Left renal pelvis (tissue), 4 donors: ENCODE data around the gene PSTPIP1. TPM values are rescaled to one million over a fixed set of nuclear protein-coding genes. Genes with fewer than 3 reads are reported as not detected.

Experiments used
- DNase-seq, 4 donors: peaks; one replicate each; pipeline ENCODE4 v3.0.0-alpha.2; 2013; ENCODE audit warnings: low read depth in 4 of 4, low spot score in 3 of 4
- polyA plus RNA-seq, 4 donors: library from polyadenylated mRNA; unstranded; fragments of 120-200 nt; gene quantifications; one replicate each; pipeline ENCODE4 v1.2.1, GENCODE V29; 2013; ENCODE audit not compliant: insufficient read length in 4 of 4

The PSTPIP1 gene
- polyA plus RNA-seq, 4 donors = 0.73 to 2.2 (median 1.3) TPM

DNA sequence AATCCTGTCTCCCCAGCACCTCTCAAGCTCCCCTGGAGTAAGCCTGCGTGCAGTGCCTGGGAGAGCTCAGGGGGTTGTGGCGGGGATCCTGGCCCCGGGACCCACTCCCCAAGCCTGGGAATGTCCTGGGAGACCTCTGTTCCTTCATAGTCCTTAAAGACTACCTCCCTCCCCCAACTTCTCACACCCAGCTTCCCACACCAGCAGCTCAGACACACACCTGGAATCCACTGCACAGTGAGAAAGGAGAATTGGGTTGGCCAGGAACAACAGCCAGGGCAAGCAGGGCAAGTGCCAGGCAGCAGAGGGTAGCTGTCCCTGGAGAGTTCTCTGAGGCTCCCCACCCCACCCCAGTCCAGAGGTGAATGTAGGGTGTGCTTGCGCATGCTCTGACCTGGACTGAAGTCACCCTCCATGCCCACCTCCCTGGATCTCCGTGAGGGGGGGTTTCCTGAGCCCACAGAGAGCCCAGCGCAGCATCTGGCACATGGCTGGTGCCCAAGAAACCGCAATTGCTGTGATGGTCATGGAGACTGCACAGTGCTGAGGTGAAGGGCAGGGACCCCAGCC, 22.2 kb downstream of the PSTPIP1 start:
- DNase-seq = no peak

GRCh38 chr15:77017761-77018720, 23.1 kb downstream of the PSTPIP1 start:
- DNase-seq = no peak

- DNase-seq = no peak
Measured at GRCh38 chr15:77018796-77019505, 24.0 kb downstream of the PSTPIP1 start.

GRCh38 chr15:77019521-77020331, 24.8 kb downstream of the PSTPIP1 start:
- no peak for DNase-seq

GRCh38 chr15:77020348-77021087, 25.6 kb downstream of the PSTPIP1 start:
- DNase-seq = no peak

GRCh38 chr15:77021088-77021481, 26.2 kb downstream of the PSTPIP1 start:
- DNase-seq = no peak

DNA sequence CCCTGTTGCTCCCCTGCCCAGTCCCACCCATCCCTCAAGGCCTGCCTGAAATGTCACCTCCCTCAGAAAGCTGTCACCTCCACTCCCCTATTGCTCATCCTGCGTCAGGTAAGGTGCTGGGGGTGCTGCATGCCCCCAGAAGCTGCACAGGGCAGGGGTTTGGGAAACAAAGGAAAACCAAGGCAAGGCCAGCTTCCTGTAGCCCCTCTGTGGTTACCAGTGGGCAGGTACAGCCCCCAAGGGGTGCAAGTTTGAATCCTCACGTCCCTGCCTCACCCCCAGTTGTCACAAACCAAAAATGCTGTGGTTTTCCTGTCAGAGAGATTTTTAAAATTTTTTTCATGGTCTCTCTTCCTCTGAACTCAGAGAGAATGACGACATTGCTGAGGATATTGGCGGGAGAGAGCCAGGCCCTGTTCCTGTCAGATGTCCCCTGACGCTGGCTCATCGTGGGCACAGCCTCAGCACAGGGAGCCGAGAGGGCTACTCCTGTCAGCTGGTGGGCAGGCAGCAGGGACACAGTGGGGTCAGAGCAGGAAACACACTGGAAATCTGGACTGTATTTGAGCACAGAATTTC, 27.0 kb downstream of the PSTPIP1 start:
- no peak for DNase-seq

DNA sequence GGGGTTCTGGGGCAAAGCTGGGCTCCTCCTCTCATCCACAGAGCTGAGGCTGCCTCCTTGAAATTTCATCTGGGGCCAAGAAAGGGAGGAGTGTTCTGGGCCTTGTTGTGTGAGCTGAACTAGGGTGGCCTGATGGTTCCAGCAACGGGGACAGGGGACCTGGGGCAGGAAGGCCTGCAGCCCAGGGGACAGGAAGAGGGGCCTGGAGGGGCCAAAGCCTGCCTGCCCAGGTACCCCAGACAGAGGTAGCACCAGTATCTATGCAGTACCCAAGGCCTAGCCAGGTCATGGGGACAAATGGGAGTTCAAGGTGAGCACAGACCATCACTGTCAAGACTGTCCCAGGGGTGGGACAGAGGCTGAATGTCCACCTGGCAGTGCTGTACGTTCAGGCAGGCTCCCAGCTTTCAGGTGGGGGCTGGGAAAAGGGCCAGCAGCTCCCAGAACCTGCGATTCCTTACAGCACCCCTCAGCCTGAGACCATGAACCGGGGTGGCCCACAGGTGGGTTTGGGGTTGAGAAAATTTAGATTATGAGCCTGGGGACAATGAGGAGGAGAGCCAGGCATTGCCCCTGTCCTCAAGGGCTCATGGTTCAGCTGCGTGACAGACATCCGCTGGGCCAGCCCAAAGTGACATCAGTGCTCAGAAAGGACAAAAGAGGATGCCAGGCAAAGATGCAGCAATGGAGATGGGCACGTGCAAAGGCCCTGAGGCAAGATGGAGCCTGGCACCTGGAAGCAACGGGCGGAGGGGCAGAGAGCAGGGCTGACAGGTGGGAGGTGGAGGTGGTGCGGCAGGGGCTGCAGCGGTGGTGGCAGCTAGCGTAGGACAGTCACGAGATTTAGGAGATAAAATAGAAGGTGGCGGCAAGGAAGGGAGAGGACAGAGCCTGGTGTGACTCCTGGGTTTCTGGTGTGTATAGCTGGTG, 28.0 kb downstream of the PSTPIP1 start:
- DNase-seq = no peak

- DNase-seq = no peak
Measured at GRCh38 chr15:77023576-77024272, 28.8 kb downstream of the PSTPIP1 start.

- no peak for DNase-seq
Measured at GRCh38 chr15:77024273-77025082, 29.6 kb downstream of the PSTPIP1 start.

- DNase-seq = no peak
Measured at GRCh38 chr15:77025083-77025901, 30.4 kb downstream of the PSTPIP1 start.

DNA sequence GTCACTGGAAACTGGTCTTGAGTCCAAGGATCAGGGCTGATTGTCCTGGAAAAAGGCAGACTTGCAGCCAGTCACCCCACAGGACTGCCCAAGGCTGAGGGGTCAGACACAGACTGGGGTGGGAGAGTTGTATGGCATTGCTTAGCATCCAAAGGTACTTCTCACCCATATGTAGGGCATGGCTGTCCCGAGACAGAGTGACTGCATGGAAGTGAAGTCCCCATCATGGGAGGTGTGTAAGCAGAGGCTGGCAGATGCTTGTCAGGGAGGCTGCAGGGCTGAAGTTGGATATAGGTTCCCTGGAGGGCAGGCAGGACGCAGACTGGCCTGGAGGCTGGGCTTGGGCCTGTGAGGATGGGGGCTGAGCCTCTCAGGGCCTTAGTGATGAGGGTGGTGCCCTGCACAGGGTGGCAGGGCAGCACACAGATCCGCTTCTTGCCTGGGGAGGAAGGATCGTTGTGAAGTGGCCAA, 31.1 kb downstream of the PSTPIP1 start:
- DNase-seq = no peak

GRCh38 chr15:77026501-77027110, 31.7 kb downstream of the PSTPIP1 start:
- DNase-seq = no peak

- no peak for DNase-seq
Measured at GRCh38 chr15:77027111-77027696, 32.3 kb downstream of the PSTPIP1 start.
